HG03442 (cell line): ENCODE measurements around the gene CRAMP1.

Source experiments
- ATAC-seq: cut with Tn5 transposase; IDR thresholded peaks from one replicate; pipeline ENCODE4 v1.9.1; 2021; ENCODE audit warnings: mild to moderate bottlenecking, moderate library complexity; ENCODE audit not compliant: unreplicated experiment

Gene CRAMP1, protein sequence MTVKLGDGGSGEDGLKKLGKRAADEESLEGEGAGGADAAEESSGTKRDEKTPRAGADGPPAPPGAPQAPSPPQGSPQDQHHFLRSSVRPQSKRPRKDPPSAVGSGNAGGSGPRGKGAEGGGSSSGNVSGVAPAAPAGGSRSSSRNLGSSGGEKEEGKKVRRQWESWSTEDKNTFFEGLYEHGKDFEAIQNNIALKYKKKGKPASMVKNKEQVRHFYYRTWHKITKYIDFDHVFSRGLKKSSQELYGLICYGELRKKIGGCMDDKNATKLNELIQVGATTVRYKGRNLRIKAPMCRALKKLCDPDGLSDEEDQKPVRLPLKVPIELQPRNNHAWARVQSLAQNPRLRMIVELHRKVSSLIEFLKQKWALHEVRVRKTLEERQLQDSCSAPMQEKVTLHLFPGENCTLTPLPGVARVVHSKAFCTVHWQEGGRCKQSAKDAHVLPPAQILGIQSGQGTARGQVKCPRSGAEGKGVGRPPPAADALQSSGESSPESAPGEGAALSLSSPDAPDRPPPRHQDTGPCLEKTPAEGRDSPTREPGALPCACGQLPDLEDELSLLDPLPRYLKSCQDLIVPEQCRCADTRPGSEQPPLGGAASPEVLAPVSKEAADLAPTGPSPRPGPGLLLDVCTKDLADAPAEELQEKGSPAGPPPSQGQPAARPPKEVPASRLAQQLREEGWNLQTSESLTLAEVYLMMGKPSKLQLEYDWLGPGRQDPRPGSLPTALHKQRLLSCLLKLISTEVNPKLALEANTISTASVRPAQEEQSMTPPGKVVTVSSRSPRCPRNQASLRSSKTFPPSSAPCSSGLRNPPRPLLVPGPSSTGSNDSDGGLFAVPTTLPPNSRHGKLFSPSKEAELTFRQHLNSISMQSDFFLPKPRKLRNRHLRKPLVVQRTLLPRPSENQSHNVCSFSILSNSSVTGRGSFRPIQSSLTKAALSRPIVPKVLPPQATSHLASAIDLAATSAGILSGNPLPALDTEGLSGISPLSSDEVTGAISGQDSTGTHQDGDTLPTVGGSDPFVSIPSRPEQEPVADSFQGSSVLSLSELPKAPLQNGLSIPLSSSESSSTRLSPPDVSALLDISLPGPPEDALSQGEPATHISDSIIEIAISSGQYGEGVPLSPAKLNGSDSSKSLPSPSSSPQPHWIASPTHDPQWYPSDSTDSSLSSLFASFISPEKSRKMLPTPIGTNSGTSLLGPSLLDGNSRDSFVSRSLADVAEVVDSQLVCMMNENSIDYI (N-terminal part only)

DNA sequence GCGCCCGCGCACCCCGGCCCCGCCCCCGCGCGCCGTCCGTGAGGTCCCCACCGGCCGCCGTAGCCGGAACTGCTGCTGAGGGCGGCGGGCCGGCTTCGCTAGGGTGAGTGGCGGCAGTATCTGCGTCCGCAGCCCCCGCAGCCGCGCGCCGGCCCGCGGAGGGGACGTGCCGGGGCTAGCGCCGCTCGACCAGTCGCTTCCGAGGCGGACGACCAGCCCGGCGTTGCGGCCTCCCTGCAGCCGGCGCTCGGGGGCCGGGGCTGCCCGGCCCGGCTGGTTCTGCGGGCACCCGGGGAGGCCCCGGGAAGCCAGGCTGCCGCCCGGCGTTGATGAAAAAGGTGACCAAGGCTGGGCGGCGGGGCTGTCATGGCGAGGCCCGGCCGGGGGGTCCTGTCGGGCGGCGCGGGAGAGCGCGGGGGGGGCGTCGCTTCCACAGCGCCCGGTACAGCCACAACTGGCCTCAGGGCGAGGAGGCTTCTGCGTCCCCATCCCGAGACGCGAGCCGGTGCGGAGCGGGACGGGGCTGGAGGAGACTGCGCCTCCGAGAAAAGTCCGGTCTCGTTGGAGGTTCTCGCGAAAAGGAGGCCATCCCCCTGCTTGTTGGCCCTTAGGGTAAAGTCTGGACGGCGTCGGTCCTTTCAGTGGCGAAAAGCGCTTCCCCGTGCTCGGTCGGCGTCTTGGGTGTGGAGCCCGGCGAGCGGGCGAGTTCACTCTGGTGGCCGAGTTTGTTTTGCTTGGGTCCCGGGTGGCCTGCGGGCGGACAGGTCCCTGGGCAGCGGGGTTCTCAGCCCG, at the start of gene CRAMP1:
Gene CRAMP1 (plus strand): TSS at position 41 of the 792 bp plus-strand sequence. CDS start 2,280 bp downstream, outside the sequence.
- ATAC-seq: no peak

DNA sequence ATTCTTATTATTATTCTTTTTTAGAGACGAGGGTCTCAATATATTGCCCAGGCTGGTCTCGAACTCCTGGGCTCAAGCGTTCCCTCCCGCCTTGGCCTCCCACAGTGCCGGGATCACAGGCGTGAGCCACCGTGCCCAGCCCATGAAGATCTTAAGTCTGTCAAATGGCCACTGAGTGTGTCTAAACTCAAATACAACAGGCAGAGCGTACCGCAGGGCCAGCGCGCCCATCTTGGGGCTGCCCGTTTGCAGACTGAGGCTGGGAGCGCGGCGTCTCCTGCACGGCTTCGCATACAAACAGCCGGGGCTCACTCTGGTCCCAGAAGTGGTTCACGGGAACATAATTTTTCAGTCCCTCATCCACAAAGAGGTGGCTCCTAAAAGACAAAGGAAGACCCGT, 48.4 kb upstream of the CRAMP1 start:
- no peak for ATAC-seq

DNA sequence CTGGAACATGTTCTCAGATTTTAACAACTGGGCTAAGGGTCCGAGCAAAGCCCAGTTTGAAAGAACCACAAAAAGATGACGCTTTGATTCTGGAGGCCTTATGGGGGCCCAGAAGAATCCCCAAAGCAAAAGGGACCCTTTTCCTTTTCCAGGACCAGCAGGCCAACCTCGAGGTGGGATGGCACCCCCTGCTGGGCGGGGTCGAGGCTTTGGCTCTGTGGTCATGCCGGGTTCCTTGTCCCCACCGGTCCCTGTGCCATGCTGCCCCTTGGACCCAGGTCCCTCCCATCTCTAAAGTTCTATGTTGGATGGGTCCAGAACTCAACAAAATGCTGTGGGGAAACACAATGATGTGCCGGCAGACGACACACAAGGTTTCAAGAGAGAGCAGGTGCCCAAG, 47.8 kb upstream of the CRAMP1 start:
- no peak for ATAC-seq

DNA sequence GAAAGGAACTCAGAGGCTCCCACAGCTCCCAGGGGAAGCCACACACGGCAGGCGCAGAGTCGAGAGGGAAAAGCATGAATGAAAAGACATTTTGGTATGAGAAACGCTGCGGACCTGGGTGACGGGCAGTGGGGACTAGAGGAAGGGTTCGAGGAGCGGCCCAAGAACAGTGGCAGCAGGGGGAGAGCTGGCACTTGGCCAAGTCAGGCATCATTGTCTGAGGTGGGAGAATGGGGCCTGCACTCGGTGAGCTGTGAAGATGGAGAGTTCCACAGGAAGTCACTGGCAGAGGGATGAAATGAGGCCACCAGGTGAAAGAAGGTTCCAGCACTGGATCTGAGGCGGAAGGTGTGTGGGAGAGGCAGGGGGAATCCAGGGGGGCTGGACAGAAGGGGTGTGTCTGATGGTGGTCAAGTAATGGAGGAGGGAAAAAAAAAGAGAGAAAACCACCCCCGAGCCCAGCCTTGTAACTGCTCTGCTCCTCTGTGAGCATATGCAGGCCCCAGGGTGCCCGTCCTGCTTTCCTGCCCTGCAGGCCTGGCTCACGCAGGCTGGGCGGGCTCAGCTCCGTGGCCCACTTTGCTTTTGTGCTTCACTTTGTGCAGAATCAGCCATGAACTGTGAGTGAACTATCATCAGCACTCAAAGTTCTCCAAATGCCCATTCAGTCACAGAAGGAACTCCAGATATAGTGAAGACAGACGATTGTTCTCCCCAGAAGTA, 46.9 kb upstream of the CRAMP1 start:
- no peak for ATAC-seq

DNA sequence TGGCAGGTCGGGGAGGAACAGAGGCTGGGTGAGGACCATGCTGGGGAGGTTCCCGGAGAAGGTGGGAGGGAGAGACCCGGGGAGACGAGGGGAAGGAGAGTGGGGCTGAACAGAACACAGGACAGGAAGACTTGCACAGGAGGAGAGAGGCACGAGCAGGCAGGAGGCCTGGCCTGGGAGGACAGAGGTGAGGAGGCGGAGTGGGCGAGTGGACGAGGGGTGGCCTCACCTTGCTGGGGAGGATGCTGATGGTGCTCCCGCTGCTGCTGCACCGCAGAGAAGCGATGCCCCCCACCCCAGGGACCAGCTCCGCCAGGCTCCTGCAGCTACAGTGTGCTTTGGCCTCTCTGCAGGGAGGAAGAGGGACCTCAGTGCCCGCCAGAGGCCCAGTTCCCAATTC, 44.2 kb upstream of the CRAMP1 start:
- no peak for ATAC-seq

DNA sequence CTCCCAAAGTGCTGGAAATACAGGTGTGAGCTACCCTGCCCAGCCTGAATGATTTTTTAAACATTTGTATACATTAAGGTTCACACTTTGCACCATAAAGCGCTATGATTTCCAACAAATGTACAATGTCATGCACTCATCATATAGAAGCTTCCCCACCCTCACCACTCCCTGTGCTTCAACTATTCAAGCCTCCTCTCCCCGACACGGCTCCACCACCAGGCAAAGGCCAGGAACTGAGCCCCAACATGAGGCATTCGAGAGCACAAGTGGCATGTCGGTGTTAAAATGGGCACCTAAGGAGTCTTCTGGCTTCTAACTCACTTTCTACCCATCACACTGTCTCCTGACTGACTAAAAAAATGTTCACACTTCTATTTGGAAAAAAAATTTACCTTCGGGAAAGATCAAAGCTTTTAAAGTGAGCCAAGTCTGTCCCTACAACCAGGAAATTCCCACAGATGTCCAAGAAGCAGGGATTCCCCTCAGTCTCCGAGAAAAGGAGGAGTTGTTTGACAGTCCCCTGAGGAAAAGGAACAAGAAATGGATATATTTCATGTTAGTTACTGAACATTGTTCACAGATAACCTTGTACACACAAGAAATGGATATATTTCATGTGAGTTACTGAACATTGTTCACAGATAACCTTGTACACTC, 41.0 kb upstream of the CRAMP1 start:
- no peak for ATAC-seq

DNA sequence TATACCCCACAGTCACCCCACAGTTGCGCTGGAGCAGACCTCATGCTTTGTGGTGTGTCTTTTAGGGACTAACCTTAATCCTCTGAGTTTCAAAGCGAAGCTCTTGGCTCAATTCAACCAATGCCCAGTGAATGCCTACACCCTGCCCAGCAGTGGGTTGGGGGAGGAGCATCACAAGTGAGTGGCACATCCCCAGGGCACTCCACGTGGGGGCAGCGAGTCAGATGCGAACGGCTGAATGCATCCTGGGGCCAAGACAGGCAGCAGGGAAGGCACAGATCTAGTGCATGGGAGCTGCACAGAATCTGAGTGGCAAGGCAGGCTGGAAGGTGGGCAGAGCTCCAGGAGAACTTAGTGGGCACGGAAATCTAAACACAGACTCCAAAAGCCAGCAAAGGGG, 39.5 kb upstream of the CRAMP1 start:
- ATAC-seq: no peak

DNA sequence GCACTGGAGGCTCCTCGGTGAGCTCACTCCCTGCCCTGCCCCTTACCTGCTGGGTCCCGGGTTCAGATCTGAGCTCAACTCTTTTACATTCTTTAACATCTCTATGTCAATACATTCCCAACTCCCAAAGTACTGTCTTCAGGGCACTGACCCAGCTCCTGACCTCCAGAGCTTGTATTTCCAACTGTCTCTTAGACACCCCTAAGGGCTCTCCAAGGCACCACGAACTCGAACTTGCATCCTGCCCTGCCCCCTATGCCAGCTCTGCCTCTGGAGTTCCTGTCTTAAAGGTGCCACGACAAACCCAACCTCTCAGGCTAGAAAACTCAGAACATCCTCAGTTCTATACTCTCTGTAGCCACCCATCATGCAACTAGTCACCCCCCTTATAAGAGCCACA, 38.9 kb upstream of the CRAMP1 start:
- no peak for ATAC-seq

DNA sequence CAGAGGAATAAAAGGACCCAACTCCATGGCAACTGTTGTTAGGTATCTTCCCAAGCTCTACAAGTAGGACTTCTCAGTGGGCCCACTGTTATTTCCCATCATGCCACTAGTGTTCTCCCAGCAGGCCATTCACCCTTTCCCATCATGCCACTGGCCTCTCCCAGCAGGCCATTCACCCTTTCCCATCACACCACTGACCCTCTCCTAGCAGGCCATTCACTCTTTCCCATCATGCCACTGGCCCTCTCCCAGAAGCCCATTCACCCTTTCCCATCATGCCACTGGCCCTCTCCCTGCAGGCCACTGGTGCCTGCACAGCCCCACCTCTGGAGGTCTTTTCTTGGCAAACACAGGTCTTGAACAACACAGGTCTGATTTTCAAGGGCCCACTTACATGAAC, 36.6 kb upstream of the CRAMP1 start:
- no peak for ATAC-seq

DNA sequence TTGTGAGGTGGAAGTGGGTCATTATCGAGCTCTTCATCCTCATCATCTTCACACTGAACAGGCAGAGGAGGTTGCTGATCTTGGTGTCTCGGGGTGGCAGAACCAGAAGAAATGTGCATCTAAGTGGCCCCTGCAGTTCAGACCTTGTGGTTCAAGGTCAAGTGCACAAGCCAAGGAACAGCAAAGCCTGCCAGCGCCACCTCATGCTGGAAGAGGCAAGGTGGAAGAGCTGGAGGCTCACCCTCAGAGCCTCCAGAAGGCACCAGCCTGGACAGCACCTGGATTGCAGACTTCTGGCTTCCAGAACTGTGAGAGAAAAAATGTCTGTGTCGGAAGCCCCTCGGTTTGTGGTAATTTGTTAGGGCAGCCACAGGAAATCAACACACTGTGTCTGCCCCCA, 32.9 kb upstream of the CRAMP1 start:
- no peak for ATAC-seq

DNA sequence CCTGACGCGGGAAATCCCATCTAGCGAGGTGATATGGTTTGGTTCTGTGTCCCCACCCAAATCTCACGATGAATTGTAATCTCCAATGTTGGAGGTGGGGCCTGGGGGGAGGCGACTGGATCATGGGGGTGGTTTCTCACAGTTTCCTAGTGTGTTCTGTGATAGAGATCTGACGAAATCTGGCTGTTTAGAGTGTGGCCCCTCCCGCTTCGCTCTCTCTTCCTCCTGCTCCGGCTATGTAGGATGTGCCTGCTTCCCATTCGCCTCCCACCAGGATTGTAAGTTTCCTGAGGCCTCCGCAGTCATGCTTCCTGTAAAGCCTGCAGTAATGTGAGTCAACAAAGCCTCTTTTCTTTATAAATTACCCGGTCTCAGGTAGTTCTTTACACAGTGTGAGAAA, 31.9 kb upstream of the CRAMP1 start:
- no peak for ATAC-seq

DNA sequence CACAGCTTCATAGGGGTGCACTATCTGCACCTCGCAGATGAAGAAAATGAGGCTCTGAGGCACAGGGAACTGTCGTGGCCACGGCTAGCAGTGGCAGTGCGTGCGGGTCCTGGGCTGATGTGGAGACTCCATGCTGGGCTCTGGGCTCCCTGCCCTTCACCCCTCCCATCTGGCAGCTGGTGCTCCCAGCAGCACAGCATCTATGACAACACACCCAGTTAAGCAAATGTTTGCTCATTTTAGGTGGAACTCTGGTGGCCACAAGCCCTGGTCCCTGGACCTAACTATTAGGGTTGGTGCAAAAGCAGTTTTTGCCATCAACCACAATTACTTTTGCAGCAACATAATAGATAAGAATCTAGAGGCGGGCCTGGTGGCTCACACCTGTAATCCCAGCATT, 31.2 kb upstream of the CRAMP1 start:
- ATAC-seq: no peak

DNA sequence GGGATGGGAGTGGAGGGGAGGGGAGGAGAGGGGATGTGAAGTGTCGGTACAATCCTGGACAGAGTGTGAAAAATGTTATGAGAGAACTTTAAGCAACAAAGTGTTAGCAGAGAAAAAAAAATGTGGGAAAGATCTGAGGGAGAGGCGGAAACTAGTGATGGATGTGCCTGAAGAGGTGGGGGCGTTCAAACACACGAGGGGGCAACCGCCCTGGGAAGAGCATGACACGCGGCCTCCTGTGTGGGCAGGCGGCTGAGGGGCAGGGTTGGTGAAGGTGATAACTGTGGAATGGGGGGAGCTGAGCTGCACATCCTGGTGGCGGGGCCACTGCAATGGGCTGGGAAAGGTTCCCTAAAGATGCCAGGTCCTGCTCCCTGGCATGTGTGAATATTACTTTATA, 30.4 kb upstream of the CRAMP1 start:
- no peak for ATAC-seq

DNA sequence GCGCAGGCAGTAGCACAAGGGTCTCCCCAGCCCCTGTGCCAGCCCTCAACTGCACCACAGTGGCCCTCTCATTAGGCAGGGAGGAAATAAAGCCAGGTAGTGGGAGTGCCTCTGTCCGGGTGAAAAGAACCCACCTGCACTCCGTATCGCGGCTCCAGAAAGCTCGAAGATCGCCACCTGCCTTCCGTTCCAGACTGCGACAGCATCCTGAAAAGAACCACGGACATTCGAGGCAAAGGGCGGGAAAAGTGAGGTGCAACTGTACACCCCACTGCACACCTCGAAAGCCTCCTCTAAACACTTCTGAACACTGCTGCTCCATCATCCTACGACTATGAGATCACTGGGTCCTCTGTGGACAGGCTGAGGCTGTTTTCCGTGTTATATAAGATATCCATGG, 29.0 kb upstream of the CRAMP1 start:
- ATAC-seq: no peak

DNA sequence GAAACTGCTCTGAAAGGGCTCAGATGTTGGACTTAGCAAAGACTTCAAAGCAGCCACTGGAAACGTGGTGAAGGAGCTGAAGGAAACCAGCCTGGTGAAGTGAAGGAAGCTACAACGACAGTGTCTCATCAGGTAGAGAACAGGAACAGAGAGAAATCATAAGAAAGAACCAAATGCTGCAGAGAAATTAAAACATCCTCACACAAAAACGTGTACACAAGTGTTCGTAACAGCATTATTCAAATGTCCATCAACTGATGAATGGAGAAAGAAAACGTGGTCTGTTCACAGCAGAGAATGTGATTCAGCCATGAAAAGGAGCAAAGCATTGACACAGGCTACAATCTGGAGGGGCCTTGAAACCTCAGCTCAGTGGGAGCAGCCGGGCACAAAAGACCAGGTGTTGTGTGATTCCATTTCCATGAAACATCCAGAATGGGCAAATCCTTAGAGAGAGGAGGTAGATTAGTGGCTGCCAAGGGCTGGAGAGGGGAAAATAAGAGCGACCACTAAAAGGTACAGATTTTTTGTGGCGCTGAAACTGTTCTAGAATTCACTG, 27.2 kb upstream of the CRAMP1 start:
- ATAC-seq: no peak

DNA sequence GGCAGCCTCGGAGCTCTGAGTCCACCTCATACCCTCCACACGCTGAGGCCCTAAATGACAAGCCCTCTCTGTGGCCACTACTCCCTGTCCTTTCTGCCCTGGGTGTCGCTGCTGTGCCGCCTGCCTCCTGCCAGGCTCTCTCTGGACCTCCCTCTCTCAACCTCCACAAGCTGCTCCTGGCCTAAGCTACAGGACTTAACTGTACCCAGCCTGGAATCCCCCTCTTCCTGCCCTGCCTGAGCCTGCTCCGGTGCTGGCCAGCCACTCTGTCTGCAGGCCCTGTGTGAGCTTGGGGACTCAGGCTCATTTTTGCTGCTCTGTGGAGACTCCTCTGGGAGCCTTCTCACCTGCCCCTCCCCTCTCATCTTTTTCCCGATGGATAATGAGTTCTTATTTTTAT, 21.8 kb upstream of the CRAMP1 start:
- ATAC-seq: no peak

DNA sequence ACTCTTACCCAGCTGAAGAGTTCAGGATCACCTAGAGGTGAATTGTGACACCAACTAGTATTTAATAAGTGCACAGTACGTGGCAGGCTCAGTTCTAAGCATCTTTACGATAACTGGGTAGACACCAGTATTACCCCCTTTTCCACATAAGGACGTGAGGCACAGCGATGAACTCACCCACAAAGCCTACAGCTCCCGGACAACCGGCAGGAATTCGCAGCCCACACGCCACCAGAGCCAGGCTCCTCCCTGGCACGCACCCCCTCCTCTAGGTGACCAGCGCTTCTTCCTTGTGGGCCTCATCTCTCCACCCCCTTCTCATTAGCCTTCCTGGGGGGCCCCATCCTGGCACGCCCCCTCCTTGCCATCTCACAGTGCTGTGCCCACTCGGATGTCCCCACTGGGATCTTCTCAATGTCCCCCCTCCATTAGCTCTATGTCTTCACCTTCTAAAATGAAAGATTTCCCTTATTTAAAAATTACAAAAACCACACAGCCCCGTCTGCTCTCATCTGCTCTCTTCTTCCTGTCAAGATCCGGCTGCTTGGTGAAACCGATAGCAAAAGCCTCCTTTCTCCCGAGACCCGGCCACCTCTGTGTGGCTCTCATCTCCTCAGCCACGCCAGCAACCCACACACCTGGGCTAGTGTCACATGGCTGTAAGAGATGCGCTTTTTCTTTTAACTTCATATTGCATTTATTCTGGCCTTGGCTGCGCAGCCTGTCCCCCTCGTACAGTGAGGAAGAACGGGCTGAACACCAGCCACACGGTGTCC, 21.0 kb upstream of the CRAMP1 start:
- ATAC-seq: no peak

DNA sequence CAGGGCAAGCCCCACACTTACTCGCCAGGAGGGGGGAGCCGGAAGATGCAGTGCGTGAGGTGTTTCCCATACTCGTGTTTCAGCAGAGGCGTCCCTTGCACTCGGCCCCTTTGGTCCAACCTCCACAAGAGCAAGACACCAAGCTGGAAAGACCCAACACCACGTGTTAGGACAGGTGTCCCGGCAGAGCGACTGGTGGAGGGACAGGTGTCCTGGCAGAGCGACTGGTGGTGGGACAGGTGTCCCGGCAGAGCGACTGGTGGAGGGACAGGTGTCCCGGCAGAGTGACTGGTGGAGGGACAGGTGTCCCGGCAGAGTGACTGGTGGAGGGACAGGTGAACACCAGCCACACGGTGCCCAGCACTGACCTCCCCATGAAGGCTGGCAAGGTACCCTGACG, 19.7 kb upstream of the CRAMP1 start:
- ATAC-seq: no peak
